Panc1 (cell line): ENCODE measurements around the gene TUBG2. TPM values are rescaled to one million over a fixed set of nuclear protein-coding genes. Genes with fewer than 3 reads are reported as not detected.

Experiments used
- ATAC-seq: fragments of 200-7000 bp; cut with Tn5 transposase; 2 replicates; pipeline ENCODE4 v1.9.1; 2020; ENCODE audit warnings: mild to moderate bottlenecking, moderate library complexity
- BruUV-seq: library from RNA; stranded (reverse); fragments of 400-500 nt; replicated peaks from 2 replicates; lab custom pipeline; 2021; lab: Mats Ljungman, UMichigan
- CTCF ChIA-PET: fragments of 300-600 bp; sonication (Branson Sonifier 250); formaldehyde crosslinking; loops from one replicate; lab custom pipeline; 2022; ENCODE audit warnings: antibody characterized with exemption; lab: Charles Lee
- POLR2A ChIA-PET: fragments of 300-600 bp; sonication (Branson Sonifier 250); formaldehyde crosslinking; loops from one replicate; lab custom pipeline; 2022; ENCODE audit warnings: antibody characterized with exemption; lab: Charles Lee
- DNase-seq: peaks from one replicate; pipeline ENCODE4 v3.0.0-alpha.2; 2010; ENCODE audit warnings: low read depth, low spot score
- H3K27ac ChIP-seq: 2 replicates; pipeline ENCODE4 v1.5.1; 2011; ENCODE audit warnings: mild to moderate bottlenecking, low read length, inconsistent platforms
- H3K27me3 ChIP-seq: fragments of 200-500 bp; sonication (Bioruptor generic); 2 replicates; pipeline ENCODE4 v1.6.0; 2014; ENCODE audit warnings: low read length, inconsistent platforms; ENCODE audit not compliant: control insufficient read depth, insufficient read depth
- H3K36me3 ChIP-seq: fragments of 200-500 bp; sonication (Bioruptor generic); 2 replicates; pipeline ENCODE4 v1.5.1; 2014; ENCODE audit warnings: inconsistent platforms, mild to moderate bottlenecking, low read length, moderate library complexity; ENCODE audit not compliant: control insufficient read depth, insufficient read depth
- H3K4me1 ChIP-seq: 2 replicates; pipeline ENCODE4 v1.5.1; 2011; ENCODE audit warnings: inconsistent platforms, mild to moderate bottlenecking, low read length, moderate library complexity; ENCODE audit not compliant: control insufficient read depth, insufficient read depth
- H3K4me3 ChIP-seq, 2 experiments: 2 replicates each; pipeline ENCODE4 v1.5.1; 2011 to 2012; ENCODE audit warnings: low read depth in 2 of 2, low read length in 2 of 2, mild to moderate bottlenecking in 2 of 2, inconsistent platforms in 1 of 2, moderate library complexity in 1 of 2
- H3K9me3 ChIP-seq: fragments of 200-500 bp; sonication (Bioruptor generic); 2 replicates; pipeline ENCODE4 v1.5.1; 2014; ENCODE audit warnings: low read depth, mild to moderate bottlenecking, inconsistent platforms, low read length, moderate library complexity; ENCODE audit not compliant: control insufficient read depth, insufficient read depth
- POLR2AphosphoS5 ChIP-seq: IDR thresholded peaks from 2 replicates; pipeline ENCODE4 v1.6.1; 2012; ENCODE audit warnings: mild to moderate bottlenecking, low read depth, low read length, moderate library complexity
- REST ChIP-seq, 2 experiments: IDR thresholded peaks; 2 replicates each; pipeline ENCODE4 v1.6.1; 2011 to 2012; ENCODE audit warnings: low read depth in 2 of 2, control low read depth in 1 of 2, low read length in 1 of 2, mild to moderate bottlenecking in 1 of 2, moderate library complexity in 1 of 2; ENCODE audit not compliant: insufficient read depth in 1 of 2
- SIN3A ChIP-seq: IDR thresholded peaks from 2 replicates; pipeline ENCODE4 v1.6.1; 2012; ENCODE audit warnings: low read depth, mild to moderate bottlenecking, low read length, moderate library complexity, borderline replicate concordance; ENCODE audit not compliant: insufficient read depth
- TCF7L2 ChIP-seq: IDR thresholded peaks from 2 replicates; pipeline ENCODE4 v1.6.1; 2011; ENCODE audit warnings: mild to moderate bottlenecking, low read depth, low read length, inconsistent platforms
- in situ Hi-C: cut with HindIII; loops from 2 replicates; pipeline ENCODE4 v1.10.0; 2016; ENCODE audit warnings: low sequenced_read_pairs, low pct_unique_long_range_greater_than_20kb
- intact Hi-C: fragments of 100-400 bp; cut with micrococcal nuclease; formaldehyde crosslinking; loops from one replicate; pipeline ENCODE4 v1.10.0; 2022; ENCODE audit not compliant: unreplicated experiment
- total RNA-seq: library from RNA; stranded (reverse); gene quantifications from one replicate; pipeline ENCODE4 v1.2.1, GENCODE V29; 2021; ENCODE audit not compliant: unreplicated experiment
- TF ChIP-seq, protein P1 (sequence below): fragments of 450-650 bp; IDR thresholded peaks from 2 replicates; pipeline ENCODE4 v1.5.1; 2017; ENCODE audit warnings: mild to moderate bottlenecking

The TUBG2 gene
- total RNA-seq, 1 experiment from 2014 or later: 25.5 TPM

DNA sequence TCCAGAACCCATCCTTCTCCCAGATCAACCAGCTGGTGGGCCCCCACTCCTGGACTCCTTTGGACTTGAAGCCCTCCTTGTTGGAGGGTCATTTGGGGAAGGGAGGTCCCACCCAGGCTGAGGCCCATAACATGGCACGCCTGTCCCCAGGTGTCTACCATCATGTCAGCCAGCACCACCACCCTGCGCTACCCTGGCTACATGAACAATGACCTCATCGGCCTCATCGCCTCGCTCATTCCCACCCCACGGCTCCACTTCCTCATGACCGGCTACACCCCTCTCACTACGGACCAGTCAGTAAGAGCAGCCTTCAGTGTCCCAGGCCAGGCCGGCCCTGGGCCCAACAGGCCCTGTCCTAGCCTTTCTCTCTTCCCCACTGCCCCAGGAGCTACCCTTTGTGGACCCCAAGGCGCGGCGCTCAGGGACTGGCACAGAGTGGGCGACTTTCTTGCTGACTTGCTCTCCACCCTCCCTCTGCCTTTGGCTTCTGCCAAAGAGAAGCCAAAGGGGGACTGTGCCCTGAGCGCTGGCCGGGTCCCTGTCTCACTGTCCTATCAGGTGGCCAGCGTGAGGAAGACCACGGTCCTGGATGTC, 45.3 kb upstream of the TUBG2 start:
- in situ Hi-C loops (no loop called here), intact Hi-C loops (no loop called here)
- BruUV-seq: no TSS peak
- Histone ChIP-seq H3K27me3 (no peaks in the 10 kb centered on the region), H3K4me1 (peaks cover 7% of the 10 kb centered on the region), H3K36me3 (peaks cover 4% of the 10 kb centered on the region), H3K9me3 (no peaks in the 10 kb centered on the region), H3K4me3 (no peak overlapping the region), H3K27ac (no peak overlapping the region)
- DNase-seq (no peak), ATAC-seq (no peak)
- ChIA-PET CTCF (no interaction called here), POLR2A (no interaction called here)
- TF ChIP-seq REST (IDR thresholded peaks at IDR 0.05; ENCODE audit: insufficient read depth in 1 of 2, low read depth in 2 of 2, low read length in 1 of 2) (no peak), SIN3A (no peak), POLR2AphosphoS5 (no peak), TCF7L2 (no peak)
- TF ChIP-seq, protein P1, sequence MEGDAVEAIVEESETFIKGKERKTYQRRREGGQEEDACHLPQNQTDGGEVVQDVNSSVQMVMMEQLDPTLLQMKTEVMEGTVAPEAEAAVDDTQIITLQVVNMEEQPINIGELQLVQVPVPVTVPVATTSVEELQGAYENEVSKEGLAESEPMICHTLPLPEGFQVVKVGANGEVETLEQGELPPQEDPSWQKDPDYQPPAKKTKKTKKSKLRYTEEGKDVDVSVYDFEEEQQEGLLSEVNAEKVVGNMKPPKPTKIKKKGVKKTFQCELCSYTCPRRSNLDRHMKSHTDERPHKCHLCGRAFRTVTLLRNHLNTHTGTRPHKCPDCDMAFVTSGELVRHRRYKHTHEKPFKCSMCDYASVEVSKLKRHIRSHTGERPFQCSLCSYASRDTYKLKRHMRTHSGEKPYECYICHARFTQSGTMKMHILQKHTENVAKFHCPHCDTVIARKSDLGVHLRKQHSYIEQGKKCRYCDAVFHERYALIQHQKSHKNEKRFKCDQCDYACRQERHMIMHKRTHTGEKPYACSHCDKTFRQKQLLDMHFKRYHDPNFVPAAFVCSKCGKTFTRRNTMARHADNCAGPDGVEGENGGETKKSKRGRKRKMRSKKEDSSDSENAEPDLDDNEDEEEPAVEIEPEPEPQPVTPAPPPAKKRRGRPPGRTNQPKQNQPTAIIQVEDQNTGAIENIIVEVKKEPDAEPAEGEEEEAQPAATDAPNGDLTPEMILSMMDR: no peak

- ChIA-PET CTCF (interaction anchor here (0.6 to 1.8 kb wide), 3 partner anchors 36 to 63 kb away, joined by 3 to 4 read pairs (median 3); no protein-coding TSS in a partner anchor), POLR2A (no interaction called here)
- DNase-seq (no peak), ATAC-seq (peak; percentile 53)
- H3K36me3 ChIP-seq: peaks cover 4% of the 10 kb centered on the region; the same call in 1 of the 2 replicates
- H3K4me3 ChIP-seq: no peak overlapping the region
- H3K27ac ChIP-seq: peak overlapping the region; percentile 23; the same call in 1 of the 2 replicates
- in situ Hi-C loops: no loop called here
- H3K4me1 ChIP-seq: peaks cover 7% of the 10 kb centered on the region
- BruUV-seq: no TSS peak
- no peaks in the 10 kb centered on the region for H3K9me3 ChIP-seq
- no peaks in the 10 kb centered on the region for H3K27me3 ChIP-seq
- intact Hi-C loops: no loop called here
- no peak for TF ChIP-seq SIN3A
- TF ChIP-seq REST (IDR thresholded peaks at IDR 0.05; ENCODE audit: insufficient read depth in 1 of 2, low read depth in 2 of 2, low read length in 1 of 2): no peak
- TF ChIP-seq, protein P1: no peak
- no peak for TF ChIP-seq TCF7L2
- no peak for TF ChIP-seq POLR2AphosphoS5
These were observed 41.1 kb upstream of the TUBG2 start for GRCh38 chr17:42617956-42618431.
